DND-41 (cell line): ENCODE measurements around the gene GABBR1.

Source experiments
- ATAC-seq: fragments of 200-7000 bp; cut with Tn5 transposase; 3 replicates; pipeline ENCODE4 v1.9.1; 2021; ENCODE audit warnings: low read depth; ENCODE audit not compliant: insufficient read depth
- DNase-seq: peaks from one replicate; pipeline ENCODE4 v3.0.0-alpha.2; 2020
- H2AFZ ChIP-seq: 2 replicates; pipeline ENCODE4 v1.6.0; 2012; ENCODE audit warnings: low read depth, low read length
- H3K27ac ChIP-seq: 2 replicates; pipeline ENCODE4 v1.5.1; 2012; ENCODE audit warnings: low read length, inconsistent platforms
- H3K27me3 ChIP-seq: fragments of 200-600 bp; sonication (generic); 2 replicates; pipeline ENCODE4 v1.6.0; 2012; ENCODE audit warnings: low read length, mild to moderate bottlenecking, inconsistent platforms; ENCODE audit not compliant: insufficient read depth, poor library complexity
- H3K36me3 ChIP-seq: 2 replicates; pipeline ENCODE4 v1.5.1; 2012; ENCODE audit warnings: low read length, inconsistent platforms; ENCODE audit not compliant: insufficient read depth
- H3K4me1 ChIP-seq: 2 replicates; pipeline ENCODE4 v1.5.1; 2012; ENCODE audit warnings: mild to moderate bottlenecking, low read length; ENCODE audit not compliant: insufficient read depth
- H3K4me2 ChIP-seq: 2 replicates; pipeline ENCODE4 v1.6.0; 2012; ENCODE audit warnings: mild to moderate bottlenecking, moderate library complexity, low read length, inconsistent platforms; ENCODE audit not compliant: insufficient read depth
- H3K4me3 ChIP-seq, 2 experiments: fragments of 200-600 bp in 1 of 2; shearing (Covaris generic) in 1 of 2; 2 replicates each; pipeline ENCODE4 v1.5.1; 2012 to 2016; ENCODE audit warnings: inconsistent platforms in 2 of 2, low read length in 2 of 2, mild to moderate bottlenecking in 2 of 2, low read depth in 1 of 2, moderate library complexity in 1 of 2
- H3K79me2 ChIP-seq: 2 replicates; pipeline ENCODE4 v1.6.0; 2012; ENCODE audit warnings: low read length, inconsistent platforms; ENCODE audit not compliant: insufficient read depth
- H3K9ac ChIP-seq: 2 replicates; pipeline ENCODE4 v1.6.0; 2012; ENCODE audit warnings: low read depth, mild to moderate bottlenecking, inconsistent platforms, low read length, moderate library complexity
- H3K9me3 ChIP-seq: 2 replicates; pipeline ENCODE4 v1.5.1; 2012; ENCODE audit warnings: low read length, moderate library complexity, mild to moderate bottlenecking, inconsistent platforms; ENCODE audit not compliant: insufficient read depth, severe bottlenecking
- H4K20me1 ChIP-seq: 2 replicates; pipeline ENCODE4 v1.6.0; 2012; ENCODE audit warnings: low read length; ENCODE audit not compliant: insufficient read depth
- CTCF ChIP-seq: IDR thresholded peaks from 2 replicates; pipeline ENCODE4 v1.5.1; 2012; ENCODE audit warnings: borderline replicate concordance, low read length, moderate library complexity, mild to moderate bottlenecking; ENCODE audit not compliant: poor library complexity, severe bottlenecking; ENCODE audit errors: extremely low read depth
- EZH2 ChIP-seq: IDR thresholded peaks from 3 replicates; pipeline ENCODE4 v1.6.1; 2012; ENCODE audit warnings: borderline replicate concordance, low read depth, mild to moderate bottlenecking, moderate library complexity, low read length, inconsistent platforms; ENCODE audit not compliant: severe bottlenecking

Gene GABBR1

DNA sequence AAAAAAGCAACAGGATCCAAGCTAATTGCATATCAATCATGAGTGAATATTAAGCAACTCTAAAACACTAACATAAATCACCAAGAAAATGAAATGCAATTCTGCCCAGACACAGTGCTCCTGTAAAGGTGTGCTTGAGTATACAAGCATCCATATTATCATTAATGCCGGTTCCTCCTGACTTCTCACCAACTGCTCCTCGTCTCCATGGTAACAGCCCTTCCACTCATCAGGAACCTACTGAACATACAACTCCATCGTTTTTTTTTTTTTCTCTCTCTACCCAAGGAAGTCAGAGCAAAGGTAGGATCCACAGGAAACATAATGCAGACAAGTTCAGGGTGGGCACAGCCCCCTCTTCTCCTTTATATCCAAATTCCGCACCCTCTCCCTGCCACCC, 12.4 kb downstream of the GABBR1 start:
- DNase-seq (no peak), ATAC-seq (no peak)
- Histone ChIP-seq H3K9ac (no peak overlapping the region), H3K9me3 (no peaks in the 10 kb centered on the region), H3K79me2 (no peaks in the 10 kb centered on the region), H3K4me2 (no peak overlapping the region), H2AFZ (no peak overlapping the region), H3K4me3 (no peak overlapping the region), H3K27ac (no peak overlapping the region), H3K4me1 (no peaks in the 10 kb centered on the region), H4K20me1 (no peaks in the 10 kb centered on the region), H3K27me3 (no peaks in the 10 kb centered on the region), H3K36me3 (peaks cover 34% of the 10 kb centered on the region)
- TF ChIP-seq EZH2 (no peak), CTCF (no peak)

DNA sequence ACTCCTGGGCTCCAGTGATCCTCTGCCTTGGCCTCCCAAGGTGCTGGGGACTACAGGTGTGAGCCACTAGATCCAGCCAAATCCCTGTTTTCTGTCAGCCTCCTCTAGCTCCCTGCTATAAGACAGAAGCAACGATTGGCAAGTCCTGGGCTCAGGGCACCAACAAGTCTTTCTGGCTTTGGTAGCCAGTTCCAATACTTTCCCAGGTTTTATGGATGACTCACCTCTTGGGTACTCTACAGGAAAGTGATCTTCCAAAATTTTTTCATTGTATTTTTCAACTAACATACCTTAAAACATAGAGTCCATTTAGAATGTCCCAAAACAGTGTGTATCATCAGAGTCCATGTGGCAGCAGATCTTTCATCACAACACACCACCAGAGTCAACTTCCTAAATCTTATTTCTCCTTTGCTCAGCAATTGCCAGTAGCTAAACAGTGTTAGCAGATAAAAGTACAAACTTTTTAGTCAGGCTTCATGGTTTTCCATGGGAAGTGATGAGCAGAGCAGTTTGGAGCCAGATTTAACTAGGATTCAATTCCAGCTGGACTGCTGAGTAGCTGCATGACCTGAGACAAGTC, 13.3 kb downstream of the GABBR1 start:
- Histone ChIP-seq H3K4me3 (no peak overlapping the region), H3K4me1 (no peaks in the 10 kb centered on the region), H3K4me2 (no peak overlapping the region), H3K9me3 (no peaks in the 10 kb centered on the region), H3K36me3 (peaks cover 34% of the 10 kb centered on the region), H3K79me2 (no peaks in the 10 kb centered on the region), H3K27me3 (no peaks in the 10 kb centered on the region), H2AFZ (no peak overlapping the region), H3K9ac (no peak overlapping the region), H3K27ac (no peak overlapping the region), H4K20me1 (no peaks in the 10 kb centered on the region)
- DNase-seq = no peak
- TF ChIP-seq CTCF (no peak), EZH2 (no peak)
- ATAC-seq = no peak

DNA sequence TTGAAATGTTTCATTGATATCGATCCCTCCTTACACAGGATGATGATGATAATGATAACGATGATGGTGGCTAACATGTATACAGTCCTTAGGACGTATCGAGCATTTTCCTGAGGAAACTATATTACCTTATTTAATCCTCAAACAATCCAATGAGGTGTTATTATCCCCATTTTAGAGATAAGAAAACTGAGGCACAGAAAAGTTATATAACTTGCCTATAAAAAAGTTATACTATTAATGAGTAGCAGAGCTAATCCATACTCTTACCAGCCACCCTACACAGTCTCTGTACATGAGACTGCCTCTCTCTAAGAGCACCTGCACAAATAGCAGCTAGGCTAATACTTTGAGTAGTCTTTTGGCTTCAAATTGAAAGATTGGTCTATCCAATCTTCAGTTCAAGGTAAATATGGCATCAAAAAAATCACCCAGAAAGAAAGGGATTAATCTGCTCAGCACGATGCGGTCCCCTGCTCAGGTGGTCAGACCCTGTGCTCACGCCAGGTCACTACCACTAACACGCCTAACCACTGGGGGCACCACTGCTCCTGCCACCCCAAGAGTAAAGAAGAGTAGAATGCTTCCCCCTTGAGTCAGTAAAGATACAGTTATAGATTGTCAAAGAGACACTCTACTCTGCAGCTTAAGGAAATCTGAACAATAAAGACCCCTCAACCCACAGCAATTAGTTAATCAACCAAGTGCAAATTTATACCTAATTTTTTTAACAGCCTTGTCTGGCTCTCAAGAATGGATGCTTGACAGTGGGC, 15.0 kb downstream of the GABBR1 start:
- no peak for ATAC-seq
- H3K27me3 ChIP-seq = no peaks in the 10 kb centered on the region
- H3K4me3 ChIP-seq = no peak overlapping the region
- H3K4me1 ChIP-seq = no peaks in the 10 kb centered on the region
- H3K4me2 ChIP-seq = no peak overlapping the region
- H2AFZ ChIP-seq = no peak overlapping the region
- H3K36me3 ChIP-seq = peaks cover 25% of the 10 kb centered on the region
- H3K79me2 ChIP-seq = no peaks in the 10 kb centered on the region
- H3K9me3 ChIP-seq = no peaks in the 10 kb centered on the region
- H3K27ac ChIP-seq = no peak overlapping the region
- no peak for DNase-seq
- no peak overlapping the region for H3K9ac ChIP-seq
- no peaks in the 10 kb centered on the region for H4K20me1 ChIP-seq
- no peak for TF ChIP-seq EZH2
- no peak for TF ChIP-seq CTCF
